Nephron progenitor cell (in vitro differentiated cells): ENCODE data around the gene LDAF1.

Experiments
- DNase-seq: peaks from one replicate; pipeline ENCODE4 v3.0.0; 2021
- H3K27ac Mint-ChIP-seq: 2 replicates; pipeline ENCODE4 v1.8.0; 2021; ENCODE audit warnings: mild to moderate bottlenecking, moderate library complexity, mixed read lengths
- H3K27me3 Mint-ChIP-seq: 2 replicates; pipeline ENCODE4 v1.8.0; 2021; ENCODE audit warnings: mild to moderate bottlenecking, low read depth, mixed read lengths; ENCODE audit not compliant: poor library complexity
- H3K36me3 Mint-ChIP-seq: 2 replicates; pipeline ENCODE4 v1.8.0; 2021; ENCODE audit warnings: low read depth, mixed read lengths
- H3K4me1 Mint-ChIP-seq: 2 replicates; pipeline ENCODE4 v1.8.0; 2021; ENCODE audit warnings: mixed read lengths
- H3K4me3 Mint-ChIP-seq: 2 replicates; pipeline ENCODE4 v1.8.0; 2021; ENCODE audit warnings: mild to moderate bottlenecking, moderate library complexity, mixed read lengths
- H3K9me3 Mint-ChIP-seq: 2 replicates; pipeline ENCODE4 v1.8.0; 2021; ENCODE audit warnings: mild to moderate bottlenecking, moderate library complexity, mixed read lengths
- CTCF ChIP-seq: fragments of 200-600 bp; sonication (generic); IDR thresholded peaks from 2 replicates; pipeline ENCODE4 v1.5.0; 2021; ENCODE audit warnings: antibody characterized with exemption

LDAF1 gene

GRCh38 chr16:21222495-21223337 lies 64.2 kb downstream of the LDAF1 start:
- Mint-ChIP-seq H3K36me3 (peaks cover 4% of the 10 kb centered on the region), H3K27ac (peak overlapping the region; percentile 75), H3K27me3 (peaks cover 10% of the 10 kb centered on the region), H3K4me1 (peaks cover 33% of the 10 kb centered on the region), H3K9me3 (peaks cover 11% of the 10 kb centered on the region), H3K4me3 (no peak overlapping the region)
- no peak for DNase-seq
- TF ChIP-seq CTCF: no peak

- H3K4me3 Mint-ChIP-seq: no peak overlapping the region
- peaks cover 27% of the 10 kb centered on the region for H3K4me1 Mint-ChIP-seq
- H3K27ac Mint-ChIP-seq: no peak overlapping the region
- DNase-seq: no peak
- peaks cover 11% of the 10 kb centered on the region for H3K9me3 Mint-ChIP-seq
- H3K27me3 Mint-ChIP-seq: peaks cover 17% of the 10 kb centered on the region
- peaks cover 4% of the 10 kb centered on the region for H3K36me3 Mint-ChIP-seq
- no peak for TF ChIP-seq CTCF
Observed at GRCh38 chr16:21223787-21224186, 65.3 kb downstream of the LDAF1 start.

GRCh38 chr16:21224800-21225199 lies 66.3 kb downstream of the LDAF1 start:
- Mint-ChIP-seq H3K36me3 (peaks cover 4% of the 10 kb centered on the region), H3K27me3 (peaks cover 14% of the 10 kb centered on the region), H3K9me3 (peaks cover 11% of the 10 kb centered on the region), H3K4me3 (no peak overlapping the region), H3K4me1 (peaks cover 27% of the 10 kb centered on the region), H3K27ac (no peak overlapping the region)
- no peak for TF ChIP-seq CTCF
- no peak for DNase-seq

GRCh38 chr16:21226749-21227148 lies 68.3 kb downstream of the LDAF1 start:
- Mint-ChIP-seq H3K4me3 (no peak overlapping the region), H3K36me3 (no peaks in the 10 kb centered on the region), H3K27me3 (peaks cover 20% of the 10 kb centered on the region)

GRCh38 chr16:21227866-21228265 lies 69.4 kb downstream of the LDAF1 start:
- Mint-ChIP-seq H3K9me3 (peaks cover 7% of the 10 kb centered on the region), H3K4me3 (no peak overlapping the region), H3K36me3 (no peaks in the 10 kb centered on the region), H3K27ac (no peak overlapping the region), H3K4me1 (peaks cover 9% of the 10 kb centered on the region), H3K27me3 (peaks cover 20% of the 10 kb centered on the region)
- no peak for DNase-seq
- TF ChIP-seq CTCF: no peak

More at GRCh38 chr16:21226749-21227148, 68.3 kb downstream of the LDAF1 start:
- TF ChIP-seq CTCF: no peak
- DNase-seq: no peak
- peaks cover 20% of the 10 kb centered on the region for H3K4me1 Mint-ChIP-seq
- H3K9me3 Mint-ChIP-seq: peaks cover 7% of the 10 kb centered on the region
- no peak overlapping the region for H3K27ac Mint-ChIP-seq

GRCh38 chr16:21228361-21228872 lies 69.9 kb downstream of the LDAF1 start:
- no peak for DNase-seq
- Mint-ChIP-seq H3K36me3 (no peaks in the 10 kb centered on the region), H3K4me1 (peaks cover 6% of the 10 kb centered on the region), H3K9me3 (peaks cover 7% of the 10 kb centered on the region), H3K4me3 (no peak overlapping the region), H3K27ac (no peak overlapping the region), H3K27me3 (peaks cover 20% of the 10 kb centered on the region)
- TF ChIP-seq CTCF: no peak
